Raji (cell line): ENCODE data around the gene PNPLA2.

Experiments
- POLR2A ChIP-seq: IDR thresholded peaks from 2 replicates; pipeline ENCODE4 v1.6.1; 2011; ENCODE audit warnings: low read depth, low read length, control low read depth; ENCODE audit not compliant: insufficient read depth

PNPLA2 gene

DNA sequence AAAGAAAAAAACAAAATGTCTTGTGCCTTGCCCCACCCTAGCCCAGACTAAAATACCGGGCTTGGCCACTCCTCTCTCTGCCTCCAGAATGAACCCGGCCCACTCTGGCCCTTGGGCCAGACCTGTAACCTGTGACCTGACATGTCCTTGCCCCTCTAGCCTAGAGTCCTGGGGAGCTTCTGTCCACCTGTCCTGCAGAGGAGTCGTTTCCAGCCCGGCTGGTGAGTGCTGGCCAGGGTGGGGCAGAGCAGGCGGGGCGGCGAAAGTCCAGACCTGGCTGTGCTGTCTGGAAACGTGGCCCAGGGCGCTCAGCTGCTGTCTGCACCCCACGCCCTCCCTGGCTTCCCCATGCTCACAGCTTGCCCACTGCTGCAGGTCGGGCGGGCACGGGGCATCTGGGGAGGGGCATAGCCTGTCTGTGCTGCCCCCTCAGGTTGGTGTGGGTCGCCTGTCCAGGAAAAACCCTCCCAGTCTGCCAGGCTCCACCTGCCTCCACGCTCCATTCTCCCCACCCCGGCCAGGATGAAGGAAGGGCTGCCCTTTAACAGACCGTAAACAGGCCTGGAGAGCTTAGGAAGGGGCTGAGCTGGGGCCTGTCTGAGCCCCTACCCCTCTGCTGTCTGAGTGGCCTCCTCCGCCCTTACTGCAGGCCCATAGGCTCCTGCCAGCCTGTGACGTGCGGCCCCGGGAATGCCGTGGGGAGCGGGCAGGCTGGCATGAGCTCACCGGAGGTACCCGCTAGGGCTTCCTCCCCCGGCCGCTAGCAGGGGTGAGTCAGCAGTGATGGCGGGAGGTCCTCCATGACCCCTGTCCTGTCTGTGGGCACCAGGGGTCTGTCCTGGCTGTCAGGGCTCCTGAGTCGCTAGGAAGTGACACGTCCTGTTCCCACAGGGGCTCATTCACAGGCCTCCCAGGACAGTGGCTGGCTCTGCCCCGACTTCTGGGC is 15.9 kb downstream of the PNPLA2 start:
- no peak for TF ChIP-seq POLR2A

DNA sequence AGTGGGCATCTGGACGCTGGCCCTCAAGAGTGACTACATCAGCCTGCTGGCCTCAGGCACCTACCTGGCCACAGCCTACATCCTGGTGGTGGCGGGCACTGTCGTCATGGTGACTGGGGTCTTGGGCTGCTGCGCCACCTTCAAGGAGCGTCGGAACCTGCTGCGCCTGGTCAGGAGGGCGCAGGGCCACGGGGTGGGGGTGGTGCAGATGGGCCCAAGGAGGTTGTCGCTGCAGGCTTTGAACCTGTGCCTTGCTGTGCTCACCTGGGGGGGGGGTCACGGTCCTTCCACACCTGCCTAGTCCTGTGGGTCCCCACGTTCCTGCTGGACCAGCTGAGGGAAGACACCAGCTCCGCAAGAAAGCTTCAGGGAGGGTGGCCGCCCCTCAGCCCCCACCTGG is 17.6 kb downstream of the PNPLA2 start:
- TF ChIP-seq POLR2A, result no peak

DNA sequence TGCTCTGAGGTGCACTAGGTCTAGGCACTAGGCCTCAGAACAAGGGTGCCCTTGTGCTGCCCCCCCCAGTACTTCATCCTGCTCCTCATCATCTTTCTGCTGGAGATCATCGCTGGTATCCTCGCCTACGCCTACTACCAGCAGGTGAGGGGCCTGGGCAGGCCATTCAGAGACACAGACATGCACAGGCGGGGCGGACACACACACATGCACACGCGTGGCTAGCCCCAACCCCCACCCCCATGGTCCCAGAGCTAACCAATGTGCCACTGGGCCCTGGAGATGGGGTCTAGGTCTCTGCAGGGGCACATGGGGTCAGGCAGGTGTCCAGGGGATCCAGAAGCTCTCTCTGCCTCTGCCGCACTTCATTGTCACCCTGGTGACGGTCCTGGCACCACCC is 18.0 kb downstream of the PNPLA2 start:
- 0 out of 2 replicates have a peak, but pooled peaks have one; percentile 13 for TF ChIP-seq POLR2A

DNA sequence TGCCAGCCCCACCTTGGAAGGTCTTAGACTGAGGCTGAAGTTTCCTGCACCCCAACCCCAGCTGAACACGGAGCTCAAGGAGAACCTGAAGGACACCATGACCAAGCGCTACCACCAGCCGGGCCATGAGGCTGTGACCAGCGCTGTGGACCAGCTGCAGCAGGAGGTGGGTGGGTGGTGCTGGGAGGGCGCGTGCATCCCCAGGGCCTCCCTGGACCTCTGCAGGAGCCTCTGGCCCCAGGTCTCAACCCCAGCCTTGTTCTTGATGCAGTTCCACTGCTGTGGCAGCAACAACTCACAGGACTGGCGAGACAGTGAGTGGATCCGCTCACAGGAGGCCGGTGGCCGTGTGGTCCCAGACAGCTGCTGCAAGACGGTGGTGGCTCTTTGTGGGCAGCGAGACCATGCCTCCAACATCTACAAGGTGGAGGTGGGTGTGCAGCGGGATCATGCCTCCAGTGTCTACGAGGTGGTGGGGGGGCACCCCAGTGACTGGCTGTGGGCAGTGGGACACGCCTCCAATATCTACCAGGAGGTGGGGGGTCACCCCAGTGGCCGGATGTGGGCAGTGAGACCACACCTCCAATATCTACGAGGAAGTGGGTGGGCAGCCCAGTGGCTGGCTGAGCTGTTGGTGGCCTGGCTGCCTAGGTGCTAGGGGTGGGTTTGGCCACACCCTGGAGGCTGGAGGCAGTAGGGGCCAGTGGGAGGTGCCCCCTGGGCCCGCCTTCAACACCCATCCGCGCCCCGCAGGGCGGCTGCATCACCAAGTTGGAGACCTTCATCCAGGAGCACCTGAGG is 18.7 kb downstream of the PNPLA2 start:
- TF ChIP-seq POLR2A, result no peak

DNA sequence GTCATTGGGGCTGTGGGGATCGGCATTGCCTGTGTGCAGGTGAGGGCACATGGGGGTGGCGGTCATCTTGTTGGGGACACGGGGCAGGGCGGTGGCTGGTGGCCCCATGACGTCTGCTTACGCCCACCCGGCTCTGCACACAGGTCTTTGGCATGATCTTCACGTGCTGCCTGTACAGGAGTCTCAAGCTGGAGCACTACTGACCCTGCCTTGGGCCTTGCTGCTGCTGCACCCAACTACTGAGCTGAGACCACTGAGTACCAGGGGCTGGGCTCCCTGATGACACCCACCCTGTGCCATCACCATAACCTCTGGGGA is 19.2 kb downstream of the PNPLA2 start:
- no peak for TF ChIP-seq POLR2A

DNA sequence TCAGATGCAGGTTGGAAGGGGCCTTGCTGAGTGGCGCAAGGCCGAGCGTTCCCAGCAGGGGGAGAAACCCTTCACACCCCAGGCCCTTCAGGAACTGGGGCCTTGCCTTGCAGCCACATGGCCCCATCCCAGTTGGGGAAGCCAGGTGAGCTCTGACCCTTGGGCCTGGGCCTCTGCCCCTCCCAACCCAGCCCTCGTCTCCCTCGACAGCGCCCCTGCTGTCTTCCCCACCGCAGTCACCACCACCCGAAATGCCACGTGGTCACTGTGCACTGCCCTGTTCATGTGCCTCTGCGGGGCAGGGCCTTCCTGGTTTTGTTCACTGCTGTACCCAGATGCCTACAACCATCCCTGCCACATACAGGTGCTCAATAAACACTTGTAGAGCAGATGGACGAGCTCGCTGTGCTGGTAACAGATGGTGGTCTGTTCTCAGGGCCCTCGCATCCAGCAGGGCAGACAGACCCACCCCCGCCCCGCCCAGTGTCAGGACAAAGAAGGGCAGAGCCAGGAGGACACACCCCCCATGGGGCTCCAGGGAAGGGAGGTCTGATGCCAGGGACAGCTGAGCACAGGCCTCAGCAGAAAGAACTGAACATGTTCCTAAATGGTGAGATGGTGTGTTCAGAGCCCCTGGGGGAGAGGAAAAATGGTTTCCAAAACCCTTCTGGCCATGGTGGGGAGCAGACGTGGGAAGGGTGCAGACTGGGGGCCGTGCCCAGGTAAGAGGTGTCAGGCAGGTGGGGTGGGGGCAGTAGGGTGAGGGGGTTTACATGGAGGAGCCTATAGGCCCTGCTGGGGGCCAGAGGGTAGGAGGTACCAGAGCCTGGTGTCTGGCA is 19.9 kb downstream of the PNPLA2 start:
- TF ChIP-seq POLR2A, result no peak

DNA sequence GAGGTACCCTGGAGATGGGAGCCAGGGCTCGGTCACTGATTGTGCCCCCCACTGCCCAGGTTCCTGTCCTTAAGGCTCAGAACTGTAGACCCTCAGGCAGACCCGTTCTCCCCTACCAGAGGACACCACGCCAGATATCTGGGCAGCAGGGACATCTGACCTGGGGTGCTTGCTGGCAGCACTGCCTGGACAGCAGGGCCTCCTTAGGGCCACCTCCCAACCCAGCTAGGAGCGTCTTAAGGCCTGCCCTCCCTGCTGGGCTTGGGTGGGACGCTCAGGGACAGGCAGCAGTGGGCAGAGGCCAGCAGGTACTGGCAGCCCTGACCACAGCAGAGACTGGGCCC is 20.5 kb downstream of the PNPLA2 start:
- 0 out of 2 replicates have a peak, but pooled peaks have one; percentile 17 for TF ChIP-seq POLR2A

DNA sequence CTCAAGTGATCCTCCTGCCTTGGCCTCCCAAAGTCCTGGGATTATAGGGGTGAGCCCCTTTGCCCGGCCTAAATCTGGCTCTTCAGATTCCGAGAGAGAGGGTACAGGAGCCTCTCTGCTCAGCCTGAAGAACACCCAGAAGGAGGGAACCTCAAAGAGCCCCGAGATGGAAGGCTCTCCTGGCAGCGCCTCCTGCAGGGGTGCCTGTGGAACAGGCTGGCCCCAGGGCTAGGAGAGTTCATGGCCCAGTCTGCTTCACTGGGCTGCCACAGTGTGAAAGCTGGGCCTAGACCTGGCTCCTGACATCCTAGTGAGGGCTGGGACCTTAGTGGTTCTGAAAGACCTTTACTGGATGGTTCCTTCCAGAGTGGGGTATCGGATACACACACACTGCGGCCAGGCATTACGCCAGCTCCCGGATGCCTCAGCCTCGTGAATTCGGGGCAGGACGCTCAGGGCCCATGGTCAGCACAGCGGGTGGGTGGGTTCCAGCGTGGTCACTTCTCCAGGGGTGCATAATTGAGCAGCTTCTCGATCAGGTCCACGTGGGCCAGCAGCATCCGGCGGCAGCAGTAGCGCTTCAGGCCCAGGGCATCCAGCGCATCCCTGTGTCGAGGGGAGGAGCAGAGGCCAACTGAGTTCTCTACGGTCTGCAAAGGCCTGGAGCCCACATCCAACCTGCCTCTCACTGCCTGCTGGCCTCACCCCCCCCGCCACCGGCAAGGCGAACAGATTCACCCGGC is 21.3 kb downstream of the PNPLA2 start:
- no peak for TF ChIP-seq POLR2A

DNA sequence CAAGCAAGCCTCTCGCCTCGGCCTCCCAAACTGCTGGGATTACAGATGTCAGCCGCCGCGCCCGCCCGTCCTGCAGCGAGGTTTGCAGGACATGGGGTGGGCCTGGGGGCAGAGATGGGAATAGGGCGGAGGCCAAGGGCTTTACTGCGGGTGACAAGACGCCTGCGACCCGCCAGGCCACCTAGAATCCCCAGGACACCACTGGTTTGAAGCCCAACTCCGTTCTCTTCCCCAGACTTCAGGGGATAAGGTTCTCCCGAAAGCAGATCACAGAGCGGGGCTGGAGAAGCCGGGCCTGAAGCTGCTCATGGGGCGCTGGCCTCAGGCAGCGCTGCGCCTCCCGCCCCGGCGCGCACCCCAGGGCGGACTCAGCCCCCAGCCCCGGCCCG is 23.3 kb downstream of the PNPLA2 start:
- TF ChIP-seq POLR2A, result no peak

DNA sequence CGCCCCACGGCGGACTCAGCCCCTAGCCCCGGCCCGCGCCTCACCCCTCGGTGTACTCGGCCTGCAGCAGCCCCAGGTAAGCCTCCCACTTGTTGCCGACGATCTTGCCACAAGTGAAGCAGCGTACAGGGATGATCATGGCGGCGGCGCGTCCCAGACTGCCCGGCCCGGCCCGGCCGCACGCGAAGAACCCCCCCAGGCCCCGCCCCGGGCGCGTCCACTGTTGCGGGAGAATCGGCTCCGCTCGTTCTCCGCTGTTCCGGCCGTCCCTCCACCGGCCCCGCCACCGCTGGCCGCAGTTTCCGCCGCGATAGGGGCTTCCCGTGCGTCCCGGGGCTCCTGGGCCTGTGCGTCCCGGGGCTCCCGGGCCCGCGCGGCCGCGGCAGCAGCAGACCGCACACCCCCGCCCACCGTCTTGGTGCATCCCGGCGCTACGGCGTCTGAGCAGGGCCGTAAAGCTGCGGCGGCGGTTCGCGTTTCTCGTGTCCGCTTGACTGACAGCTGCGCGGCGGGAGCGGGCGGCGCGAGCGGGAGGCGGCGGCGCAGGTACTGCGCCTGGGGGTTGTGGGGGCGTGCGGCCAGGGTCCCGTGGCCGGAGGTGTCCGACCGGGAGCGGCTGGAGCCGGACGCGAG is 23.8 kb downstream of the PNPLA2 start, which contains the start of the genes POLR2L and TSPAN4:
Gene POLR2L, minus strand, starts transcription at position 160 of the 633 bp plus-strand sequence. Its CDS starts 21 bp downstream, at position 139.
Gene TSPAN4, plus strand, starts transcription at position 483 of the 633 bp plus-strand sequence. CDS start 7,453 bp downstream, outside the sequence.
- TF ChIP-seq POLR2A, result peak; percentile 97

DNA sequence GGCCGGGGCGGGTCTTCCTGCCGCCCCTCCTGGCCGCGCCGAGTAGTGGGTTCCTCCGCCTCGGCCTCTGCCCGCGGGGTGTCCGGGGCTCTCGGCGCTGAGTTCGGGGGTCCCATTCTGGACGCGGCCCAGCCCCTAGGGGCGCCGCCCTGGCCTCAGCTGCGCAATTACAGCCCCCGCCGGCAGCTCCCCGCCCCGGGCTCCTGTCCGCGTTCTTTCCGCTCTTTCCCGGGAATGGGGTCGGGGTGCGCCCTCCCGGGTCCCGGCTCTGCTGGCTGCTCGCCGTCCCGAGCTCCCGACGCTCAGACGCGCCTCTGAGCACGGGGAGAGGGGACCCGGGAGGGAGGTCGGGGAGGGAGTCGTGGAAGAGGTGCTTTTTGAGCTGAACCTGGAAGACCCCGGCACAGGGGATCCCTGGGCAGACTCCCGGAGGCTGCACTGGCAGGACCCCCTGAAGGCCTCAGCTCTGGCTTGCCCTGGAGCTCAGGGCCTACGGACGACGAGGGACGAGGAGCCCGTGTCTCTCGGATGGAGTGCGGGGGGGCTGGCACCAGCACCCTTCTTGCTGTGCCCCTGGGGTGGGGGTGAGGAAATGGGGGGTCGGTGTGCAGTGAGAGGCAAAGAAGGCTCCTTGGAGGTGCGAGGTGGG is 24.5 kb downstream of the PNPLA2 start:
- TF ChIP-seq POLR2A, result no peak

DNA sequence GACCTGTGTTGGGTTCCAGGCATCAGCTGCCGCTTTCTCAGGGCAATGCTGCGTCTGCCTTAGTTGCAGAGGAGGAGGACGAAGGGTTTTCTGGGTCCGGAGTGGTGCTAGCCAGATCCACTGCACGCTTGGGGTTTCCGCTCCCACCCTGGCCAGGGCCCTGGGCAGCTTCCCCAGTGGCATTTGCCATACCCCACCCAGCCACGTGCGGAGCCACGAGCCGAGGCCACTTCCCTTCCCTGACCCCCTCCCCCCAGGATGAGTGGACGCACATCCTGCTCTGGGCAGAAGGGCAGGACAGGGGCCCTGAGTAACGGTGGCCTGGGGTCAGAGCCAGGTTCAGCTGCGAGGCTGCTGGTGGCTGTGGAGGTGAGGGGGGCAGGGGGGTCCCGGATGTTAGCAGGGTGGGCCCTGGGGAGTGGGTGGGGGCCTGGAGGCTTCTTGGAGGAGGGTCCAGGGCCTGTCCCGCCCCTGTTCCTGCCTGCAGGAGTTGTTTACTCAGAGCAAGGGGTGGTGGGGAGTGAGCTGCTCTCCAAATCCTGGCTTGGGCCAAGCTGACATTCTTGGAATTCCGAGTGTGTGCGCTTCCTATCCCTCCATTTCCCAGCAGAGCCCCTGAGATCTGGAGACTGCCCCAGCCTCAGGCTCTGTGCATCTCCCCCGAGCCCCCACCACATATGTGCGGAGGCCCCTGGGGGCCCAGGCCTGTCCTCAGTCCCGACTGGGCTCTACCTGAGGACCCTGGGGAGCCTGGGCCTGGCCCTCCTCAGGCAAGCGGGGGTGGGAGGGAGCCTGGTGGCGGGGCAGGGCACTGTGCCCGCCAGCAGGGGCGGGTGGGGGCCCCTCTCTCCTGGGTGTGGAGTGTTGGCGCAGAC is 25.3 kb downstream of the PNPLA2 start:
- no peak for TF ChIP-seq POLR2A
